Stomach smooth muscle (tissue), 2 donors: Measurements from ENCODE around the gene HIGD1A.

ENCODE experiments used
- H3K27ac ChIP-seq: one replicate; pipeline ENCODE4 v1.7.0; 2013; ENCODE audit warnings: mild to moderate bottlenecking, low read length, inconsistent platforms
- H3K27me3 ChIP-seq, 2 donors: one replicate each; pipeline ENCODE4 v1.7.0; 2013; ENCODE audit warnings: low read length in 2 of 2; ENCODE audit not compliant: insufficient read depth in 2 of 2, control insufficient read depth in 1 of 2
- H3K36me3 ChIP-seq, 2 donors: one replicate each; pipeline ENCODE4 v1.7.0; 2013; ENCODE audit warnings: low read length in 2 of 2; ENCODE audit not compliant: control insufficient read depth in 2 of 2, insufficient read depth in 2 of 2
- H3K4me1 ChIP-seq: one replicate; pipeline ENCODE4 v1.7.0; 2013; ENCODE audit warnings: low read length; ENCODE audit not compliant: control insufficient read depth, insufficient read depth
- H3K4me3 ChIP-seq, 2 donors: one replicate each; pipeline ENCODE4 v1.7.0; 2013; ENCODE audit warnings: low read length in 2 of 2
- H3K9ac ChIP-seq, 2 donors: one replicate each; pipeline ENCODE4 v1.7.0; 2013; ENCODE audit warnings: low read length in 2 of 2, mild to moderate bottlenecking in 1 of 2
- H3K9me3 ChIP-seq, 2 donors: one replicate each; pipeline ENCODE4 v1.7.0; 2013; ENCODE audit warnings: low read length in 2 of 2; ENCODE audit not compliant: control insufficient read depth in 2 of 2
- donor health status: healthy.
- donor health status: Pancreatic carcinoma.

The HIGD1A gene

DNA sequence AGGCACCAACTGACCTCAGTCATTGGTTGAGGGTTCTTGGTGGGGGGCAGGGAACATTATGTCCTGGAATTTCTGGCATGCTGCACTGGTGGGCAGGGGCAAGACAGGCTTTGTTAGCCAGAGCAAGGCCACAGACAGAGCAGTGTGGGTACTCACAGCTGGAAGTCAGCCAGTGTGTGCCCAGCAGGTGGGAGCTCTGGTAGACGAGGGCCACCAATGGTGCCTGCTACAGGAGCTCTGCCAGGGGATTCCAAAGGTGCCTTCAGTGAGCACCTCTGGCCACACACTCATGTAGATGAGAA is 40.1 kb upstream of the HIGD1A start:
- peak overlapping the region in 1 of 2 donors; percentile 15 for H3K4me3 ChIP-seq
- H3K36me3 ChIP-seq: no peaks in the 10 kb centered on the region
- no peak overlapping the region for H3K9ac ChIP-seq
- H3K4me1 ChIP-seq: peaks cover 42% of the 10 kb centered on the region
- no peaks in the 10 kb centered on the region for H3K9me3 ChIP-seq
- H3K27ac ChIP-seq: peak overlapping the region; percentile 49
- no peaks in the 10 kb centered on the region for H3K27me3 ChIP-seq

DNA sequence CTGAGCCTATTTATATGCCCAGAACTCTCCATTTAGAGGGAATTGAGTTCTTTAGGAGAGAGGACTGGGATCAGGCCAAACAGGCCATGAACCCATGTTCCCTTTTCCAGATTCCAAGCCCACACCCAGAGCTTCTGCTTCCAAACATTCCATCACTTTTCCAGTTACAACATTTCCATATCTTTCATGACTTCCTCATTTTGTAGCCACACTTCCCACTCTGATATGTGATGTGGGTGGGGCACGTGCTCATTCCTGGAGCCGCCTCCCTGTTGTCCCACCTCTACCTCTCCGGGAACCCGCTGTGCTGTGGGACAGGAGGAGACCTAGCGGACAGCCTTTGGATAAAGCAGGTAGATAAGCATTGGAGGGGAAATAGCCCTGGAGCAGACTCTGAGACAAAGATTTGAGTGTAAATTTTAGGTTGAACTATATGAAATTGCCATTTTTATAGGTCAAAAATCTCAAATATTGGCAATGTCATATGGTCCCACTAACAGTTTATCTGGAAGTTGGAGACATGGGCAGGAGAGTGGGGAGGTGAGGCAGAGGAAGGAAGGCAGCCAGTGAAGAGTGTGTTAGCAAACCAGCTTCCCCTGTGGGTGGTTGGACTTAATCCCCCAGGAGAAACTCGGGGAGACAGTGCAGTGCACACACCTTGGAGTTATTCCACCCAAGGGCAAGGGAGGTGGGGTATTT is 39.6 kb upstream of the HIGD1A start:
- Histone ChIP-seq H3K4me3 (peak overlapping the region in 1 of 2 donors; percentile 15), H3K27ac (peak overlapping the region; percentile 49), H3K27me3 (no peaks in the 10 kb centered on the region), H3K4me1 (peaks cover 42% of the 10 kb centered on the region), H3K9ac (no peak overlapping the region), H3K9me3 (no peaks in the 10 kb centered on the region), H3K36me3 (no peaks in the 10 kb centered on the region)

DNA sequence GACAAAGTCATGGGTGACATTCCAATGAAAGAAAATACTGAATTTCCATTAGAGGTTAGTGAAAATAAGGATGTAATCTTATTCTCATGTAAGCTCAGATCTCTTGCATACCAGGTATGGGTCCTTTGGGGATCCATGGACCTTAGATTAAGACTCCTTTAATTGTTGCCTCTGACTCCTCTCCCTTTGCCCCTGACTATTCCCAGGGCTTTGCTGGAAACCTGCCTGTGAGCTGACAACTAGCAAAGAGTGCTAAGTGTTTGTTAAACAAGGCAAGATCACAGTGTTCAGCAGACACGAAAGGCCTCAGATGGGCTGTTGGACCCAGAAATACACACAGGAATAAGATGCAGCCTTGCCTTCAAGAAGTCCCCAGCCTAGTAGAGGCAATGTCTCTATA is 37.0 kb upstream of the HIGD1A start:
- Histone ChIP-seq H3K27me3 (no peaks in the 10 kb centered on the region), H3K9me3 (no peaks in the 10 kb centered on the region), H3K27ac (no peak overlapping the region), H3K4me3 (no peak overlapping the region), H3K9ac (no peak overlapping the region), H3K4me1 (peaks cover 29% of the 10 kb centered on the region), H3K36me3 (no peaks in the 10 kb centered on the region)

DNA sequence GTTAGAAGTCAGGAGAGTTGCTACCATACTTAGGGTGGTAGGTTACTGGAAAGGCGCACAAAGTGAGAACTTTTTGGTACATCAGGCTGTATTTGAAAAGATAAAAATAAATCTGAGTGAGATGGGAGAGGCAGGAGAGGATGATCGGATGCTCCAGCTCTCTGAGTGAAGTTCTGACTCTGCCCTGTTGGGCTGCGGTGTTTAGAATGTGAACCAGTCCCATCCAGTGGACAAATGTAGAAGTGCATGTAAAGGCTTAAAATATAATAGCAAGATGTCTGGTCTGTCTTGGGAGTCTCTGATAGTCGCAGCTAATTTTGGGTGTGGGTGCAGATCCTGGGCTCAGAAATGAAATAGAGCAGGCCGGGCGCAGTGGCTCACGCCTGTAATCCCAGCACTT is 35.3 kb upstream of the HIGD1A start:
- Histone ChIP-seq H3K27me3 (no peaks in the 10 kb centered on the region), H3K27ac (no peak overlapping the region), H3K9me3 (no peaks in the 10 kb centered on the region), H3K4me1 (peaks cover 17% of the 10 kb centered on the region), H3K9ac (no peak overlapping the region), H3K36me3 (no peaks in the 10 kb centered on the region), H3K4me3 (peak overlapping the region; percentile 17 to 55)

DNA sequence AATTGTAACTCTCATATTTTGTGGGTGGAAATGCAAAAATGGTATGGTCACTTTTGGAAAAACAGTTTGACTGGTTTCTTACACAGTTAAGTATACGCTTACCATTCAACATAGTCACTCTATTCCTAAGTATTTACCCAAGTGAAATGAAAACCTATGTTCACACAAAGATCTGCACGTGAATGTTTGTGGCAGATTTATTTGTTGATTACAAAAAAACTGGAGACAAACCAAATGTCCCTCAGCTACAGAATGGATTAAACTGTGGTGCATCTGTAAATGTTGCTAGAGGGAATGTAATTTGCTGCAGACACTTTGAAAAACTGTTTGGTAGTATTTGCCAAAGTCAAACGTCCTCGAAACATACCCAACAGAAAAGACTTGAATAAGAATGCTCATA is 34.3 kb upstream of the HIGD1A start:
- no peaks in the 10 kb centered on the region for H3K9me3 ChIP-seq
- H3K27me3 ChIP-seq: no peaks in the 10 kb centered on the region
- H3K36me3 ChIP-seq: no peaks in the 10 kb centered on the region
- no peak overlapping the region for H3K27ac ChIP-seq
- H3K4me1 ChIP-seq: peaks cover 9% of the 10 kb centered on the region
- no peak overlapping the region for H3K4me3 ChIP-seq
- H3K9ac ChIP-seq: no peak overlapping the region

DNA sequence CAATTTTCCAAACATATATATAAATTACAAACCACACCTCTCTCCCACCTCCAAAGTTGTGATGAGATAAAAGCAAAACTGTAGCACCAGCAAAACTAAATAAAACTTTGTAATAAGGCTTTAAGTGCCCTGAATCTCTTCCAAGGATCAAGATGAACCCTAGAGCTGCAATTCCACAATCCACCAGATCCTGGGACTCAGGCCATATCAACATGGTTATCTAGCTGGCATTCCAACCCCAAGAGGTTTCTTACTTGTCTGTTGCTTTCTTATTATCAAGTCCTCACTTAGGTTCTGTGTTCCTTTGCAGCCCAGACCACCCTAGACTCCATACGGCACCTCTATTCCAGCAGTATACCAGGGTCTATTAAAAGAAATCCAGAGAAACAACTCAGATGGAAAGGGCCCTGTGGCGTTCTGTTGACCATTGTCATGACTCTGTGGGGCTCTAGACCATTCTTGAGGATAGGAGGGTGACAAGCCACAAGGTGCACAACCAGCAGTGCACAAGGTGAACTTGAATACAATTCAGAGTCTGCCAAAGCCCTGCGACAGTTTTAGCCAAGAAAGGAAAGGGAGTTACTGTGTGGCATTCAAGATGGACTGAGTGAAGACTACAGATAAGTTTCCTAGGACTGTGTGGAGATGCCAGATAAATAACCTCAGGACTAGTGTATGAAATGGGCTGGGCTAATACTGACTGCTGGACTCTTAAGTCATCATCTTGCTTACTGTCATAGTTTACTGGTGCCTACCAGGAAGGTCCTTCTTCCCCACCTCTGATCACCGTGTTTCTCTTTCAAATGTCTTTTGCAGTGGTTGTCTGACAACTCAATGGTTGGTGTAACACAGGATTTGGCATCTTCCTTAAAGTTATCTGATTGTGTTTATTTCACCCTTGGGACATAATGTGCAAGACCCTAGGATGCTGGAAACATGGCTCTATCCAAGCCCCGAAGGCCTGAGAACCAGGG is 32.1 kb upstream of the HIGD1A start:
- H3K4me3 ChIP-seq: no peak overlapping the region
- H3K4me1 ChIP-seq: peaks cover 1% of the 10 kb centered on the region
- no peak overlapping the region for H3K9ac ChIP-seq
- no peaks in the 10 kb centered on the region for H3K9me3 ChIP-seq
- no peak overlapping the region for H3K27ac ChIP-seq
- no peaks in the 10 kb centered on the region for H3K27me3 ChIP-seq
- no peaks in the 10 kb centered on the region for H3K36me3 ChIP-seq

DNA sequence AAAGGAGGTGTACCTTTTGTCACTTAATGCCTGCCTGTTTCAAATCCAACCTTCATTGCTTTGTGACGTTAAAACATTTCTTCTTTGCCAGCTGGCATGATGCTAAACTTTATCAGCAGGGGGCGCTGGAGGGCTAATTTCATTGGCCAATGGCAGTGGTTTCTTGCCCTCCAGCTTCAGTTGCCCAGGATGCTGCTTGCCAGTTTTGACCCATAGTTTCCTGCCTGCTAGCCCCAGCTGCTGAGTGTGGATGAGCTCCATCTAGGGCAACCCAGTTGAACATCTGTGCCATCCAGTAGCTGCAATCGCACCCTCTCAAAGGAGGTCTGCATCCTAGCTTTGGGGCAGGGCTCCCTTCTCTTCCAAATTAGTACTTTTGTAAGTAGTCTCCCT is 27.0 kb upstream of the HIGD1A start:
- Histone ChIP-seq H3K4me3 (no peak overlapping the region), H3K9ac (no peak overlapping the region), H3K4me1 (peaks cover 9% of the 10 kb centered on the region), H3K36me3 (no peaks in the 10 kb centered on the region), H3K27ac (no peak overlapping the region), H3K9me3 (no peaks in the 10 kb centered on the region), H3K27me3 (no peaks in the 10 kb centered on the region)

DNA sequence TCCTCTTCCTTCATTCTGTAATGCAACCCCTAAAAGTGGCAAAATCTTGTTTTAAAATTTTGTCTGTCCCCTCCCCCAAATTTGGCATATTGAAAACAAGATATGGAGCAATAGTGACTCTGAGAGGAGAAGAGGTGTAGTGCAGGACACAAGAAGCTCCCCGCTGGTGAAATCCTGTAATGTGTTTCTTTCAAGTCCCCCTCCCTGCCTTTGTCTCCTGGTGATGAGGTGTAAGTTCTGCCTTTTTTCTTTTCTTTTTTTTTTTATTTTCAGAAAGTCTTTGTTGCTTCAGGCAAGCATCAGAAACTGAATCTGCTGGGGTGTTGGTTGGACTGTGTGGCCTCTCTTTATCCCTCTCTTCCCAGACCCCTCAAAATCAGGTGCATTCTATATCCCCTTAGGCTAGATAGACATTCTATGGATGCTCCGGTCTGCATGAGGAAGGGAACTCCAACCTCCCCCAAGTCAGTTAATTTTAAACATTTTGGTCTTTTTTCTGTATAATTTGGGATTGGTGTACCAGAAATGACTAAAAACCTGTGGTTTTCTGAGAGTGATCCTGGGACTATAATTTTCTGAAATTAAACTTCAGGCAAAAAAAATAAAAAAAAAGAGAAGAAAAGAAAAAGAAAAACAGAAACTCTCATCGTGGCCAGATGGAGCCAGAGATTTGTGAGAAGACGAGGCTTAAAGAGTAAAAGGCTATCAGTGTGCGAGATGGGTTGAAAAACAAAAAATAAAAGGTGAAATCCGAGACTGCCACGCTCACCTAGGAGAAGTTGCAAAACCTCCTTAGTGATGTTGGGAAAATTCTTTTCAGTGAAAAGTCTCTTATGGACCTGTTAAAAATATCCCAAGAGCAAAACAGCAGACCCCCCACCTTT is 26.4 kb upstream of the HIGD1A start:
- Histone ChIP-seq H3K9ac (no peak overlapping the region), H3K4me3 (no peak overlapping the region), H3K4me1 (peaks cover 9% of the 10 kb centered on the region), H3K27ac (no peak overlapping the region), H3K36me3 (no peaks in the 10 kb centered on the region), H3K27me3 (no peaks in the 10 kb centered on the region), H3K9me3 (no peaks in the 10 kb centered on the region)

DNA sequence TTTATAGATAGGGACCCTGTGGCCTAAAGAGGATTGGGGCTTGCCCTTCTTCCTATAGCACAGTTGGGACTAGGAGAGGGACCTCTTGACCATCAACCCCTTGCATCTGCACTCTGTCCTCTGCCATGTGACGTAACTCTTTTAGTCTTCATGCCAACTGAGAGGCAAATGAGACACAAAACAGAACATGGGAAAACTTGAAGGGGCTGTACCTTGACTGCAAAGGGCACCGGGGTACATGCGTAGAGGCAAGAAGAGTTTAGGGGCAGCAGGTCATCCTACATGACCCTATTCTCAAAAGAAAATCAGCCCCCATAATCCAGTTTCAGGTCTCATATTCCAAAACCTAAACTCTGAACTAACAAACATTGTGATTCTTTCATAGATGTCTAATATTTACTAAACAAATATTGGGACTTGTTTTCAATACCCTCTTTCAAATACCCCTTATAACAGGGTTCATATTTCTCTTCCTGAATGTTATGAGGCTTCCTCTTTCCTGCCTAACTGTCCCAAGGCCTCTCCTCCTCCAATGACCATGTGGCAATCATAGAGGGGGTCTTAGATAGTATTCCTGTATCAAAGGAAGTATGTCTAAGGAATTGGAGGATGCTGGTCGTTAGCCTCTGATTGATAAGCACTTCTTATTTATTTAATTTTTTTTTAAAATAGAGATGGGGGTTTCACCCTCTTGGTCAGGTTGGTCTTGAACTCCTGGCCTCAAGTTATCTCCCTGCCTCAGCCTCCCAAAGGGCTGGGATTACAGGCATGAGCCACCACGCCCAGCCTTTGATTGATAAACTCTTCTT is 25.5 kb upstream of the HIGD1A start:
- Histone ChIP-seq H3K9me3 (no peaks in the 10 kb centered on the region), H3K9ac (no peak overlapping the region), H3K27ac (no peak overlapping the region), H3K4me1 (peaks cover 9% of the 10 kb centered on the region), H3K4me3 (no peak overlapping the region), H3K36me3 (no peaks in the 10 kb centered on the region), H3K27me3 (no peaks in the 10 kb centered on the region)

DNA sequence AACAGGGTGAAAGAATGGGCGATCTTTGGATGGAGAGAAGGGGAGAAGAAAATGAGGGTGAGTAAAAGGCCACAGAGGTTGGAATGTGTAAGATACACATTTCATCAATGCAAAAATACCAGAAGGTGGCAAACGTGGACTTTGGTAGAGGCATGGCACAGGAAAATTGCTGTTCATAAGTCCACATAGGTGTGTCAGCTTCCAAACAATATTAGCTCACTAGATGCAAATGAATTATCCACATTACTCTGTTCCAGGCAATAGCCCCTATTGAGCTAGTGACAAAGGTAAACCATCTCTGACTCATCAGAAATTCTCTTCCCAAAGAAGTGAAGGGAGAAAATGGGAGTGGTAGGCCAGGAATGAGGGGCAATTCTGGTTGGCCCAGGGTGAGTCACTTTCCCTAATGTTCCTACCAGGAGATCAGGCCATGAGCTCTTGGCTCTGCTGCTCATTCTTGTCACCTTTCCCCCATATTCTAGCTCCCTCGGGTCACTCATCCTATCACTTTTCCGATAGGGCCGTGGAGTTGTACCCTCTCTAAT is 24.9 kb upstream of the HIGD1A start:
- H3K4me3 ChIP-seq: no peak overlapping the region
- H3K36me3 ChIP-seq: no peaks in the 10 kb centered on the region
- H3K9ac ChIP-seq: no peak overlapping the region
- H3K27ac ChIP-seq: no peak overlapping the region
- no peaks in the 10 kb centered on the region for H3K27me3 ChIP-seq
- no peaks in the 10 kb centered on the region for H3K9me3 ChIP-seq
- peaks cover 9% of the 10 kb centered on the region for H3K4me1 ChIP-seq
